ENCODE measurements around the gene ADGRV1.
"Not testable (repeated sequence)": the region's sequence is repeated elsewhere in the genome, so short reads cannot be mapped to it uniquely, and the experiment has no call there.

DNA sequence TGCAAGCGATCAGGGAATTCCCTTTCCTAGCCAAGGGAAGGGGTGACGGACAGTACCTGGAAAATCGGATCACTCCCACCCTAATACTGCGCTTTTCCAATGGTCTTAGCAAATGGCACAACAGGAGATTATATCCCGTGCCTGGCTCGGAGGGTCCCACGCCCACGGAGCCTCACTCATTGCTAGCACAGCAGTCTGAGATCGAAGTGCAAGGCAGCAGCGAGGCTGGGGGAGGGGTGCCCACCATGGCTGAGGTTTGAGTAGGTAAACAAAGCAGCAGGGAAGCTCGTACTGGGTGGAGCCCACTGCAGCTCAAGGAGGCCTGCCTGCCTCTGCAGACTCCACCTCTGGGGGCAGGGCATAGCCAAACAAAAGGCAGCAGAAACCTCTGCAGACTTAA, 411.3 kb downstream of the ADGRV1 start:
- TF ChIP-seq YY1 (IDR thresholded peaks at IDR 0.05; ENCODE audit: low read depth); POLR2AphosphoS5 (IDR thresholded peaks at IDR 0.05; ENCODE audit: low read depth, low read length); FOXM1 (IDR thresholded peaks at IDR 0.05; ENCODE audit: low read depth); SMC3 (IDR thresholded peaks at IDR 0.05; ENCODE audit: low read depth, low read length); SIN3A (IDR thresholded peaks at IDR 0.05; ENCODE audit: borderline replicate concordance, low read depth, low read length); TEAD4 (IDR thresholded peaks at IDR 0.05; ENCODE audit: borderline replicate concordance, insufficient read depth); FOXJ3 (CRISPR knock-in tag; IDR thresholded peaks at IDR 0.05); TAF1 (IDR thresholded peaks at IDR 0.05; ENCODE audit: borderline replicate concordance, low read depth, low read length); RXRA (IDR thresholded peaks at IDR 0.05; ENCODE audit: borderline replicate concordance, low read depth); EP300 (IDR thresholded peaks at IDR 0.05; ENCODE audit: borderline replicate concordance in 1 of 2, low read depth in 1 of 2, low read length in 1 of 2): not testable (repeated sequence)
- TF ChIP-seq, protein P1, sequence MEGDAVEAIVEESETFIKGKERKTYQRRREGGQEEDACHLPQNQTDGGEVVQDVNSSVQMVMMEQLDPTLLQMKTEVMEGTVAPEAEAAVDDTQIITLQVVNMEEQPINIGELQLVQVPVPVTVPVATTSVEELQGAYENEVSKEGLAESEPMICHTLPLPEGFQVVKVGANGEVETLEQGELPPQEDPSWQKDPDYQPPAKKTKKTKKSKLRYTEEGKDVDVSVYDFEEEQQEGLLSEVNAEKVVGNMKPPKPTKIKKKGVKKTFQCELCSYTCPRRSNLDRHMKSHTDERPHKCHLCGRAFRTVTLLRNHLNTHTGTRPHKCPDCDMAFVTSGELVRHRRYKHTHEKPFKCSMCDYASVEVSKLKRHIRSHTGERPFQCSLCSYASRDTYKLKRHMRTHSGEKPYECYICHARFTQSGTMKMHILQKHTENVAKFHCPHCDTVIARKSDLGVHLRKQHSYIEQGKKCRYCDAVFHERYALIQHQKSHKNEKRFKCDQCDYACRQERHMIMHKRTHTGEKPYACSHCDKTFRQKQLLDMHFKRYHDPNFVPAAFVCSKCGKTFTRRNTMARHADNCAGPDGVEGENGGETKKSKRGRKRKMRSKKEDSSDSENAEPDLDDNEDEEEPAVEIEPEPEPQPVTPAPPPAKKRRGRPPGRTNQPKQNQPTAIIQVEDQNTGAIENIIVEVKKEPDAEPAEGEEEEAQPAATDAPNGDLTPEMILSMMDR (IDR thresholded peaks at IDR 0.05): not testable (repeated sequence)

Data from SK-N-SH (cell line).